ENCODE results near the gene PCDHGB5. TPM values are rescaled to one million over a fixed set of nuclear protein-coding genes. Genes with fewer than 3 reads are reported as not detected.

The PCDHGB5 gene
- total and polyA plus RNA-seq, 2 donors (not counting 3 experiments of a cell fraction or from before 2014, with no cell fraction given) = 10.1 to 14.4 TPM

GRCh38 chr5:141434006-141434405 is 36.3 kb downstream of the PCDHGB5 start:
- Histone ChIP-seq H2AFZ (ENCODE audit: low read depth, low read length) (no peak overlapping the region), H3K27me3 (ENCODE audit: control insufficient read depth in 2 of 2, insufficient read depth in 2 of 2, low read length in 2 of 2) (peaks cover 15 to 20% of the 10 kb centered on the region in 2 experiments), H3K4me2 (ENCODE audit: insufficient read depth, low read length) (no peak overlapping the region), H3K36me3 (ENCODE audit: control insufficient read depth in 2 of 2, extremely low read depth in 1 of 2, insufficient read depth in 2 of 2, low read length in 2 of 2) (no peaks in the 10 kb centered on the region), H3K27ac (ENCODE audit: insufficient read depth, low read depth, low read length) (no peak overlapping the region), H3K4me1 (ENCODE audit: control insufficient read depth, extremely low read depth, insufficient read depth, low read length) (peaks cover 17% of the 10 kb centered on the region), H3K9me3 (replicated peaks; ENCODE audit: control insufficient read depth, insufficient read depth, low read length) (no peaks in the 10 kb centered on the region), H3K4me3 (replicated peaks in 1 of 3; ENCODE audit: insufficient read depth in 1 of 3, low read depth in 1 of 3, low read length in 3 of 3) (no peak overlapping the region), H3K9me1 (replicated peaks; ENCODE audit: control insufficient read depth, extremely low read depth, insufficient read depth, low read length) (no peaks in the 10 kb centered on the region), H3K79me2 (ENCODE audit: control insufficient read depth, insufficient read depth, low read length) (no peaks in the 10 kb centered on the region), H4K20me1 (replicated peaks; ENCODE audit: control insufficient read depth, extremely low read depth, insufficient read depth, low read length) (no peaks in the 10 kb centered on the region), H3K9ac (replicated peaks; ENCODE audit: extremely low read depth, insufficient read depth, low read length) (no peak overlapping the region)
- dilution Hi-C loops (cut with MboI; ENCODE audit: extremely low pct_ligation_motif_present, low sequenced_read_pairs) (no loop called here), intact Hi-C loops (cut with micrococcal nuclease) (no loop called here)
- FAIRE-seq (no peak), DNase-seq (ENCODE audit: low read depth, low spot score) (no peak)
- CTCF ChIA-PET = interaction anchor here (1.0 to 6.8 kb wide), 3 partner anchors 13 to 77 kb away, joined by 3 to 158 read pairs (median 4); partner anchors contain the start of genes PCDHGA11 and PCDHGC3
- POLR2A ChIA-PET = no interaction called here
- TF ChIP-seq JUN (IDR thresholded peaks at IDR 0.05; ENCODE audit: borderline replicate concordance, insufficient read depth, insufficient read length, low read depth) (no peak), POLR2AphosphoS5 (IDR thresholded peaks at IDR 0.05; ENCODE audit: insufficient read depth, low read depth, low read length) (no peak), EZH2 (IDR thresholded peaks at IDR 0.05; ENCODE audit: borderline replicate concordance, low read depth, low read length, severe bottlenecking) (no peak), POLR2A (IDR thresholded peaks at IDR 0.05; ENCODE audit: low read depth, low read length) (no peak), MYC (IDR thresholded peaks at IDR 0.05; ENCODE audit: low read depth, low read length) (no peak), GATA2 (IDR thresholded peaks at IDR 0.05; ENCODE audit: insufficient read depth, insufficient read length, low read depth, low read length) (no peak), FOS (IDR thresholded peaks at IDR 0.05; ENCODE audit: borderline replicate concordance, insufficient read depth, low read length) (no peak)
- TF ChIP-seq, protein P1, sequence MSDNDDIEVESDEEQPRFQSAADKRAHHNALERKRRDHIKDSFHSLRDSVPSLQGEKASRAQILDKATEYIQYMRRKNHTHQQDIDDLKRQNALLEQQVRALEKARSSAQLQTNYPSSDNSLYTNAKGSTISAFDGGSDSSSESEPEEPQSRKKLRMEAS (IDR thresholded peaks at IDR 0.05; ENCODE audit: insufficient read depth, insufficient read length) = no peak
- TF ChIP-seq, protein P2, sequence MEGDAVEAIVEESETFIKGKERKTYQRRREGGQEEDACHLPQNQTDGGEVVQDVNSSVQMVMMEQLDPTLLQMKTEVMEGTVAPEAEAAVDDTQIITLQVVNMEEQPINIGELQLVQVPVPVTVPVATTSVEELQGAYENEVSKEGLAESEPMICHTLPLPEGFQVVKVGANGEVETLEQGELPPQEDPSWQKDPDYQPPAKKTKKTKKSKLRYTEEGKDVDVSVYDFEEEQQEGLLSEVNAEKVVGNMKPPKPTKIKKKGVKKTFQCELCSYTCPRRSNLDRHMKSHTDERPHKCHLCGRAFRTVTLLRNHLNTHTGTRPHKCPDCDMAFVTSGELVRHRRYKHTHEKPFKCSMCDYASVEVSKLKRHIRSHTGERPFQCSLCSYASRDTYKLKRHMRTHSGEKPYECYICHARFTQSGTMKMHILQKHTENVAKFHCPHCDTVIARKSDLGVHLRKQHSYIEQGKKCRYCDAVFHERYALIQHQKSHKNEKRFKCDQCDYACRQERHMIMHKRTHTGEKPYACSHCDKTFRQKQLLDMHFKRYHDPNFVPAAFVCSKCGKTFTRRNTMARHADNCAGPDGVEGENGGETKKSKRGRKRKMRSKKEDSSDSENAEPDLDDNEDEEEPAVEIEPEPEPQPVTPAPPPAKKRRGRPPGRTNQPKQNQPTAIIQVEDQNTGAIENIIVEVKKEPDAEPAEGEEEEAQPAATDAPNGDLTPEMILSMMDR (IDR thresholded peaks at IDR 0.05; ENCODE audit: extremely low read depth in 1 of 2, insufficient read depth in 1 of 2, low read depth in 1 of 2, low read length in 2 of 2) = no peak
- BruUV-seq (replicated peaks) = no TSS peak
